ENCODE results near the gene DNM2. TPM values are rescaled to one million over a fixed set of nuclear protein-coding genes. Genes with fewer than 3 reads are reported as not detected.

The DNM2 gene
- total and polyA plus RNA-seq, 3 donors from 2014 or later, result 166 to 274 (median 226) TPM

GRCh38 chr19:10812902-10813404 is 95.1 kb downstream of the DNM2 start:
- Histone ChIP-seq H3K4me3 (no peak overlapping the region), H3K4me1 (peaks cover under 1% of the 10 kb centered on the region), H3K36me3 (ENCODE audit: low read depth, missing control alignments) (no peaks in the 10 kb centered on the region), H3K27me3 (no peaks in the 10 kb centered on the region), H3K9me3 (no peaks in the 10 kb centered on the region), H3K27ac (no peak overlapping the region)
- intact Hi-C loops (cut with DNase I; ENCODE audit: low total_unique reads), result no loop called here
- peak; percentile 37 for DNase-seq
- TF ChIP-seq CTCF (IDR thresholded peaks at IDR 0.05), result no peak
- 66 to 80% methylated on average over 9 of the region's 9 CpGs for WGBS, 2 donors

GRCh38 chr19:10815007-10815536 is 97.2 kb downstream of the DNM2 start:
- H3K27me3 ChIP-seq, result no peaks in the 10 kb centered on the region
- H3K36me3 ChIP-seq (ENCODE audit: low read depth, missing control alignments), result no peaks in the 10 kb centered on the region
- intact Hi-C loops (cut with DNase I; ENCODE audit: low total_unique reads), result no loop called here
- TF ChIP-seq CTCF (IDR thresholded peaks at IDR 0.05) (no peak), POLR2A (IDR thresholded peaks at IDR 0.05) (no peak)
- WGBS, 2 donors, result 96 to 97% methylated on average over 5 to 9 of the region's 9 CpGs
- H3K9me3 ChIP-seq, result no peaks in the 10 kb centered on the region
- no peak overlapping the region for H3K27ac ChIP-seq
- peaks cover 3% of the 10 kb centered on the region for H3K4me1 ChIP-seq
- no peak overlapping the region for H3K4me3 ChIP-seq
- no peak for DNase-seq

- TF ChIP-seq CTCF (IDR thresholded peaks at IDR 0.05) (no peak), POLR2A (IDR thresholded peaks at IDR 0.05) (no peak)
- Histone ChIP-seq H3K4me3 (no peak overlapping the region), H3K9me3 (no peaks in the 10 kb centered on the region), H3K36me3 (ENCODE audit: low read depth, missing control alignments) (no peaks in the 10 kb centered on the region), H3K4me1 (peaks cover 3% of the 10 kb centered on the region), H3K27ac (peak overlapping the region; percentile 81 to 86), H3K27me3 (no peaks in the 10 kb centered on the region)
- intact Hi-C loops (cut with DNase I; ENCODE audit: low total_unique reads), result no loop called here
- WGBS, 2 donors, result 81 to 89% methylated on average over 10 to 21 of the region's 21 CpGs
- DNase-seq, result peak; percentile 12
Measured at GRCh38 chr19:10815969-10816644, 98.2 kb downstream of the DNM2 start.

GRCh38 chr19:10816691-10817090 is 98.8 kb downstream of the DNM2 start:
- TF ChIP-seq POLR2A (IDR thresholded peaks at IDR 0.05) (no peak), CTCF (IDR thresholded peaks at IDR 0.05) (no peak)
- no peaks in the 10 kb centered on the region for H3K27me3 ChIP-seq
- H3K4me3 ChIP-seq, result no peak overlapping the region
- DNase-seq, result peak; percentile 12
- no peaks in the 10 kb centered on the region for H3K9me3 ChIP-seq
- H3K27ac ChIP-seq, result peak overlapping the region; percentile 81 to 86
- WGBS, 2 donors, result 62% methylated on average over 11 of the region's 11 CpGs; no CpG with 5 or more reads in 1 of the 2 donors
- no peaks in the 10 kb centered on the region for H3K36me3 ChIP-seq (ENCODE audit: low read depth, missing control alignments)
- intact Hi-C loops (cut with DNase I; ENCODE audit: low total_unique reads), result no loop called here
- peaks cover 3% of the 10 kb centered on the region for H3K4me1 ChIP-seq

Data from testis (tissue), 3 donors.